HG03442 (cell line): ENCODE results near the gene CPEB3.

Experiments
- ATAC-seq: cut with Tn5 transposase; IDR thresholded peaks from one replicate; pipeline ENCODE4 v1.9.1; 2021; ENCODE audit warnings: mild to moderate bottlenecking, moderate library complexity; ENCODE audit not compliant: unreplicated experiment

CPEB3 gene

DNA sequence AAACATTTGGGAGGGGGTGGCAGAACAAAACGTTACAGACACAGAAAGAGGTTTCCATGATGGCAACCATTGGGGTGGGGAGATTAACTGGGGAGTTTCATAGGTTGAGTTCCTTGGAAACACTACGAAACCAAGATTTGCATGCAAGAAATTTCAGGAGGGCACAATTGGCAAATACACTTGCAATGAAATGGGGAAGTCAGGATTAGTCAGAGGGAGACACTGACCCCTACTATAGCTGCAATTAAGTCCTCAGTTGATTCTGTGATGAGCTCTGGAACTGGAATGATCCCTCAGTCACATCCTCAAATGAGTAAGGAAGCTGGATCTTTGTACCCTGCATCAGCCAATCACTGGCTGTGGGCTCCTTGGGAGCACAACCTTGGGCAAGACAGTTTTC is 22.1 kb downstream of the CPEB3 start:
- ATAC-seq = no peak

DNA sequence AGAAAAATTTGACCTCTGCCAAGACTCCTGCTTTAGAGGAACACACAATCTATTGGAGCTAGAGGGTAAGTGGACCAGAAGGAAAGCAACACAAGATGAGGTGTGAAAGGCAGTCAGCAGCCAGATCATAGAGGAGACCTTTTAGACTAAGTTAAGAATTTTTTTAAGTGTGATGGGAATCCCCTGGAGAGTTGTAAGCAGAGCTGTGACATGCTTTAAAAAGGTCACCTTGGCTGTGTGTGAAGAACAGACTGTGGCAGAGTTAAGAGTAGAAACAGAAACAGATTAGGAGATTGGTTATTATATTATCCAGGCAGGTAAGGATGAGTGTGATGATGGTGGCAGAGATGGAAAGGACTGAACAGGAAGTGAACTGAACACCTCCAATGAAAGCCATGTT is 23.5 kb downstream of the CPEB3 start:
- no peak for ATAC-seq

DNA sequence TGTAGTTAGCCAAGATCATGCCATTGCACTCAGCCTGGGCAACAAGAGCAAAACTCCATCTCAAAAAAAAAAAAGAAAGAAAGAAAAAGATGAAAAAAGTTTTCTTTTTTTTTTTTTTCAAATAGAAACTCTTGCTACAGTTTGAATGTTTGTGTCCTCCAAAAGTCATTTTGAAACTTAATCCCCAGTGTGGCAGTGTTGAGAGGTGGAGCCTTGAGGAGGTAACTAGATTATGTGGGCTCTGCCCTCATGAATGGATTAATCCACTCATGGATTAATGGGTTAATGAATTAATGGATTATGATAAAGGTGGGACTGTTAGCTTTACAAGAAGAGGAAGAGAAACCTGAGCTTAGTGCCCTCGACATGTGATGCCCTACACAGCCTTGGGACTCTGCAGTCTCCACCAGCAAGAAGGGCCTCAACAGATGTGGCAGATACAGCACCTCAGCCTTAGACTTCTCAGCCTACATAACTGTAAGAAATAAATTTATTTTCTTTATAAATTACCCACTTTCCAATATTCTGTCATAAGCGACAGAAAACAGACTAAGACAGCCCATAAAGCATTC is 25.1 kb downstream of the CPEB3 start:
- ATAC-seq = no peak

DNA sequence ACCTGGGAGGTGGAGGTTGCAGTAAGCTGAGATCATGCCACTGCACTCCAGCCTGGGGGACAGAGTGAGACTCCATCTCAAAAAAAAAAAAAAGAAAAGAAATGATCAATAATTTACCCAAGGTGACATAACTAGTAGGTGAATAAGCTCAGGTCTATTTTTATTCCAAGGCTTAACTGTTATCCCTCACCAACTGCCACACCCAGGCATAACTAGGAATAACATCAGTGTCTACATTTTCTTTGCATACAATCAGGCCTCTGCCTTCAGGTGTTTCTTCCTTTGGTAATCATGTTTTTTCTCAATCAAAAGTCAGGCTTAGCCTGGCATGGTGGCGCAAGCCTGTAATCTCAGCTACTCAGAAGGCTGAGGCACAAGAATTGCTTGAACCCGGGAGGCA is 26.6 kb downstream of the CPEB3 start:
- no peak for ATAC-seq

DNA sequence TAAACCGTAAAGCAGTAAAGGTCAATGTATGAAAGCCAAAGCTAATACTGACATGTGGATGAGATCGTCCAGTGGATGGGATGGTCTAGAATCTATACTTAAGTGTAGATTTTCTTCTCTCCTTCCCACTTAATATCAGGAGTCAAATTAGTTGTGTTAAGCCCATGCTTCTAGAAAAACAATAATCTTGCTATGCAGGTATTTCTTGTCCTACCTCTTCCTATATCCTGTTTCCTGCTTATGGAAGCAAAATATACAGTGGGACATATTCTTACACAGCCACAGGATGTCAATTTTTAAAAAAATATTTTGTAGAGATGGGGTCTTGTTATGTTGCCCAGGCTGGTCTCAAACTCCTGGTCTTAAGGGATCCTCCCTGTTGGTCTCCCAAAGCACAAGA is 27.5 kb downstream of the CPEB3 start:
- no peak for ATAC-seq

DNA sequence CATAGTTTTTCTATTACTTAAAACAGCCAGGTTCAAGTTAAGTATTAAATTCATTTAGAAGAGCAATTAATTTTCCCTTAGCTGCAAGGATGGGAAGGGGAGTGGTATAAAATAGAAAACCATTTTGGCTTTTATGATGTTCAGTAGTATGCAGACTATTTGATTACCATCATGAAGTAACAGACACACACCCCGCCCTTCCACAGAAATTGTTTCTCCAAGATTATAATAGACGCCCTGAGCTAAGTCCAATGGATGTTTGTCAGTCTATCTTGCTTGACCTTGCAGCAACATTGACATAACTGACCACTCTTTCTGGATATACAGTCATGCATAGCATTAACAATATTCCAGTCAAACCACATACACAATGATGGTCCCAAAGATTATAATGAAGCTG is 42.3 kb downstream of the CPEB3 start:
- no peak for ATAC-seq

DNA sequence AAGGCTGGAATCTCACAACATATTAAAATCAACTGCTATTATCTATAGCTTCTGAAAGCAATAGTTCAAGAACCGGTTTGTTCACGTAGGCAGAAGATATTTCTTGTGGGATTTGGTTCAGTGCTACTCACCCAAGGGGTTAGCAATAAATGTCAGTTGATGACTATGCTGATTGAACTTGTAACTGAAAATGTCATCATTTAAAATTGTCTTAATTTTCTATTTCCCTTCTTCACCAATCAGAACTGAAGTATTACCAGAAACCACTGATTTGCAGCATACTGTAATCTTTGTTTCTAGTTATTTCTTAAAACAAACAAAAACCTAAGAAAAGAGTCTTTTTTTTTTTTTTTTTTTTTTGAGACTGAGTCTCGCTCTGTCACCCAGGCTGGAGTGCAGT is 46.1 kb downstream of the CPEB3 start:
- ATAC-seq = peak; percentile 57

DNA sequence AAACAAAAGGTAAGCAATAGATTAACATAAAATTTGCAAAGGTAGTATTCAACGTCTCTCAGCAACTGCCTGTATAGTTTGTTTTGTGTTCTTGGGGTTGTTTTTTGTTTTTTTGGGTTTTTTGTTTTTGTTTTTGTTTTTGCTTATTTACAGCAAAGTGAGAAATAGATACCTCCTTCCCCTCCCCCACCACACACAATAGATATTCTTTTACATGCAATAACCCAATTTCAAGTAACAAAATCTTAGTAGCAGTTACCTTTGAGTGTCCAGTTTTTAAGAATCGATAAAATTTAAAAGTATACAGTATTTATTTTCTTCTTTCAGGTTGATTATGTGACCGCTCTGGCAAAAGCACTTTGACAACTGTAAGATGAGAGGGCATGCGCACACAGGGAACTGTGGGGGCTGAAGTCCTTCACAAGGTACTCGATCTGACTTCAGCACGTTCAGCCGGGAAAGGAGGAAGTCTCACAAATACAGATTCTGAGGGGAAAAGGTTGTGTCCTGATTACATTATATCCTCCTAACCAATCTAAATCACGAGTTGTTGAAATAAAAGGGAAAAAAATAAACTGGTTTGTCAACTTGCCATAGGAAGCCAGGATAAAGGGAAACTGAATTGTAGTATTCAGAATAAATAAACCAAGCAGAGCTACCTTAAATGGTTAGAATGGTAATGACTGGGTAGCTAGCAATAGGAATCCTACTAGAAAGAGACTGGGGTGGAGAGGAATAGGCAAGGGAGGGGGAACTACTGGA is 47.8 kb downstream of the CPEB3 start:
- no peak for ATAC-seq

DNA sequence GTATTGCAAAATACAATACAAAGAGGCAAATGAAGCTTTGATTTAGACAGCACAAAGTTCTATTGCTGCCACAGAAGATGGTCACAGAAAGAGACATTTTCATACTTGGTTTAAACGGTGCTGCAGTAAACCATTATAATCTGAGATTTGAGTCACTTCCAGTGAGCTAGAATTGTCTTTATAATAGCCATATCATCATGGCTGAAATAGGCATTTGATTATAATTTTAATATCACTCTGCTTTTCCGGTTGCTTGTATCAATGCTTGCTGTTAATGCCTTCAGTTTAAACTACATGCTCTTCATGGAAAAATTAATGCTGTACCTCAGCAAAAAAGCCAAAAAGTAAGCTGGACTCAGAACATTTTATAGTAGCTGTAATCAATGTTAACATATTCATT is 48.5 kb downstream of the CPEB3 start:
- no peak for ATAC-seq

DNA sequence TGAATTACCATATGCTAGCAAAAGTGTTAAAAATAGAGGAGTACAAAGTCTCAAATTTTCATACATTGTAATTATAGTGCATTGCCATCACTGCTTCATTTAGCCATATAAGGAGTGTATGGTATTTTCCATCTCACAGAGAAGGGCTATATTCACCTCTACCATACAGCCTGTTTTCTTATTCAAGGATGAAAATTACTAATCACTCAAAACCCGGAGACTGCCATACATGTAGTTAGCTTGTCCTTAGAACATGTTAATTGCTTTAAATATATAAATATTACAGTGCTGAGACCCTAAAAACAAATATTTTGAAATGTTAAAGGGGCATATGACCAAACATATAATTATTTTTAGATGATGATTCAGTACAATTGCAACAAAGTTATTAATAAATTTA is 49.4 kb downstream of the CPEB3 start:
- ATAC-seq = no peak

DNA sequence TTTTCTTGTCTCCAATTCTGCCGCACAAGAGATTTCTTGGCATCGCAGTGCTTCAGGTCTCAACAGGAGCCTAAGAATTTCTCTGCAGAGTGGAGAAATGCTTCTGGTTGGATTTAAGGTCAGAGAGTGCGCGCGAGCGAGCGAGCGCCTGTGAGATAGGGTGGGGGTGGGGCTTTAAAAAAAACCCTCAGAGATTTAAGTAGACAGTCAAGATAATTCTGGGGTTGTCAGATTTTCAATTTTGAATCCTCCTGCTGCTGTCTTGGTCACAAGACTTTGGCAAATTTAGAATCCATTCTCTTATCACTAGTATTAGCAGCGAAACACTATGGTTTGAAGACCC is 49.7 kb downstream of the CPEB3 start:
- ATAC-seq = no peak

DNA sequence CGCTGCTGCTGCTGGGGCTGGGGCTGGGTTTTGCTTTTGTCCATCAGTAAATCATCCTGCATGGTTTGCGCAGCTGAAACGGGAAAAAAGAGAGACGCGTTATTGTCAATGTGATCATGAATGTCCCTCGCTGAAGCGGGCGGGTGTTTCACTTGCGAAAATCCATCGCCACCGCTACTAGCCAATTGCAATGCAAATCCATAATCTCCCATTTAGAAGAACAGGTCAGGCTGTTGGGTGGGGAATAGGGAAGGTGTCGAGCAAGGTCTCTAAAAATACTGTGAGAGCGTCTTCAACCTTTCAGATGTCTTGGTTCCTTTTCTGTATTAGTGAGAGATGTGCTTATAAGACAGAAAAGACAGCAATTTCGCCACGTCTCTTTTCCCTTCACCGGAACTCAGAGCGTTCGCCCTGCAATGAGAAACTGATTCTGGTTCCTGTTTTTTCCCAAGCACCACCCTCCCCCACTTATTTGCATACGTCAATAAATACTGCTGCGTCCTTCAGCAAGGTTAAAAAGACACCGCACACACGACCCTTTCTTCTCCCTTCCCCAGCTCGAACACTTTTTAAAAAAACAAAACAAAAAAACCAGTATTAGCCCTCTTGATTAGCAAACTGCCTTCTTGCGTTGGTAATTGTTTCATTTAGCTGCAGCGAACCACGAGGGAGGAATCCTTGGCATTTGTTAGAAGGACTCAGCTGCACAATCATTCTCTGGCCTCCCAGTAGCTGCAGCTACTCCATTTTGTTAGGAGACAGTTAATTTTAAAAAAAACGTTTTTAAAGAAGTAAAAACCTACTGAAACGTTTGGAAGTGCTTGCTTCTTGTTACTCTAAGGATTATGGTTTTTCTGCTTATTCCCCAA is 50.4 kb downstream of the CPEB3 start:
- ATAC-seq = no peak

DNA sequence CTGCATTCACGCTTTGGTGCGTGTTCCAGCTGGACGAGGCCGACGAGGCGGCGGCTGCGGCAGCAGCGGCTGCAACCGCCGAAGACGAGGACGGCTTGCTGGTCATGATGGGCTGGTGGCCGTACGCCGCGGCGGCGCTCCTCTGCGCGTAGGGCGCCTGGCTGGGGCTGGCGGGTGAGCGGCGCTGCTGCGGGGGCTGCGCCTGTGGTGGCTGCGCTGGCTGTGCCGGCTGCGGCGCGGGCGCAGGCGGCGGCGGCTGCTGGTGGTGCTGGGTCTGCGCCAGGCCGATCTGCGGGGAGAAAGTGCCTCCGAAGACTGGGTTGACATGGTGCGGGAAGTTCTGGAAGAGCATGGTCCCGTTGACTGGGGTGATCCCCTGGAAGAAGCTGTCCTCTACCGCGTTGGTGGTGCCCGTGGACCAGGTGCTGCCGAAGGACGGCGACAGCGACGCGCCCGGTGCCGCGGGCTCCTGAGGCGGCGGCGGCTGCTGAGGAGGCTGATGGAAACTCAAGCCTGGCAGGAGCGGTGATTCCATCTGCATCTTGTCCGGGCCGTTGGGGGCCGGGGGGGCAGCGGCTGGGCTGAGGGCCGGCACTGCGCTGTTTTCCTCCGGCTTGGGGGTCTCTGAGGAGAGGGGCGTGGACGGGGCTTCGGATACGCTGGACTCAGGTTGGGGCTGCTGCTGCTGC is 51.1 kb downstream of the CPEB3 start:
- ATAC-seq = no peak

DNA sequence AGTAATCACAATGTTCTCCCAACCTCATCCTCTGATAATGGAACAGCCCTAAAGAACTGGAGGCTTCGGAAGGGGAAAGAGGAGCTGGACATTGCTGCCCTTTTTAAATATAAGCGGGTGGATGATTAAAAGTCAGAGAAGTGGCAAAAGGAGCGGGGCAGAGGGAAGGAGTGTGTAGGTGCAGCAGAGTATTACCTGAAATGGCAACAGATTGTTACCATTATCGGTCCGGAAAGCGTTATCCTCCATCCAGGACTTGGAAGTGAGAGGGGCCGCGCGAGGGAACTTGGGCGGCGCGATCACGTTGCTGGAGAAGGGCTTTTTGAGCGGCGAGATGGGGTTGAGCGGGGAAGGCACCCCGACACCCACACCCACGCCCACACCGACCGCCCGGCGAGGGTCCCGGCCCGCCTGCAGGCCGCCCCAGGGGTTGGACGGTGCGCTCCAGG is 51.7 kb downstream of the CPEB3 start:
- ATAC-seq = no peak

DNA sequence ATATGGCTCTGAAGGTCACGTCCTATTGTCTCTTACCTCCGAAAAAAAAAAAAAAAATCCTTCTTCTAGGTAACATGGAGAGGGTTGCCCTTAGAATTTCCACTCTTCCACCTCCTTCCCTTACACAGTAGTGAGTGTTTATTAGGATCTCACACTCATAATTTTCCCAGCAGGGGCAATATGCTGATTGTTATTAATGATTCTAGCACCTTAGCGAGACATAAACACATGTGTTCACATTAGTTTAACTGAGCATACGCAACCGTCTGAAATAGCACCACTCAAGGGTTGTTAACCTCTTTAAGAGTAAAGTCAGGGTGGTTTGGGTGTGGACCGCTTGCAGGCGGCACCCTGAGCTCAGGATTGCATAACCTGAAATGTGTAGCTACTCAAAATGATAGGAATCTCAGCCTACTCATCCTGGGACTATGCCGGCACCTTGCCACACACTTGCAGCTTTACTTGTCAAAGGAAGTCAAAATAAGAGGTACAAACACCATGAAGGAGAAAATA is 52.2 kb downstream of the CPEB3 start:
- no peak for ATAC-seq

DNA sequence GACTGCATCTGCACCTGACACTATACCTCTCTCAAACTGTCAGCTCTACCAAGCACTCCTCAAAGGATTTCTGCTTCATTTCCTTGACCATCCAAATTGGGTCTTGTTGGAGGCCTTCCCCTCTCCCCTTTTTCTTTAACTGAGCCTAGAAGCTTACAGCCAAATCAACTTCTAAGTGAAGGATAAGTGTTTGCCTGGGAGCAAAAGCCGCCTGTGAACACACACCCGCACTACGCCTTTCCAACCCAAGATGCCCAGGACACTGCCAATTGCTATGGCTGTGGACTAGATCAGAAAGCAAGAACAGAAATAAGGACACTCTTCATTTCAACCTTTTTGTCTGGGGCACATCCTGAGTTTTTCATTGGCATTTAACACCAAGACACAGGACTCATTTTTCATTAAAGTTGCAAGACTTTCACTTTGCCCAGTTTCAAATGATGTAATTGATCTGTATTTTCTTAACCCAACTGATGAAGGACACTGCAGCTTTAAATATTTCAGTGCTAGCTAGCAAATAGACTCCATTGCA is 52.8 kb downstream of the CPEB3 start:
- no peak for ATAC-seq

DNA sequence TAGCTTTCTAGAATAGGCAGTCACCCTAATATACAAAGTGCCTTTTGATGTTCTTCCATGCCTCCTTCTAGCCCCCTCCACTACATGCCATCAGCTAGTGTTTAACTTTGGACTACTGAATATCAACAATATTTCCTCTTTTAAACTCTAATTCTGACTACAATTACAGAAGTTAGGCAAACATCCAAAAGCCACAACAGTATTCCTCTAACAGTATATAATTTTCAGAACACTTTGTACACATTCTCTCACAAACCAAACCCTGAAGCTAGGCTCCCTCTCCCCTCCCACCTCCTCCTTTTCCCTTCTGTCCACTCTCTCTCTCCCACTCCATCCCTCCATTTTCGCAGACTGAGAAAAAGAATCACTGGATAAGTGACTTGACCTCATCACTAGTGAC is 59.7 kb downstream of the CPEB3 start:
- no peak for ATAC-seq

DNA sequence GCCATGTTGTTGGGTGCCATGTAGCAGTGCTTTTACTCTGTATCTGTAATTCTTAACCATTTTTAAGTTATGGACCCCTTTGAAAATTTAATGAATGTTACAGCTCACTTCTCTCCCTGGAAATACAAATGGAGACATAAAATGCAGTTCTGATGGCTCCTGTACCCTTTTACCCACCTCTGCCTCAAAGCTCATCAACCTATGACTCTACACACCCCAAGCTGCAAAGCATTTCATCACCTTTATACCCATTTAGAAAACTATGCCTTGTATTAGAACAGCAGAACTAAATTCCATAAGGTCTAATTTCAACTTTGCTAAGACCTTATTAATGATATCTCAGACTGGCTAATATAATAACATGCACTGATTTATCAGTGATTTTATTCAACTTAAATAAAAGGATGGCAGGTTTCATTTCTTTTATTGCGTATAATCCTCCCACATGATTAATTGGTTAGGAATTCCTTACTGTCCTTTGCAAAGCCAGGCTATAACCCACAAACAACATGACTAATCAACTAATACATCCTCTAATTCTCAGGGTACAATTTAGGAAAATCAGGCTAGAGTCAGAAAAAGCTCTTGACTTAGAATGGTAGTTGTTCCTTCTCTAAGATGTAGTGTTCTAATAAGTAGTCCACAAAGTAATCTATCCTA is 68.1 kb downstream of the CPEB3 start:
- no peak for ATAC-seq

DNA sequence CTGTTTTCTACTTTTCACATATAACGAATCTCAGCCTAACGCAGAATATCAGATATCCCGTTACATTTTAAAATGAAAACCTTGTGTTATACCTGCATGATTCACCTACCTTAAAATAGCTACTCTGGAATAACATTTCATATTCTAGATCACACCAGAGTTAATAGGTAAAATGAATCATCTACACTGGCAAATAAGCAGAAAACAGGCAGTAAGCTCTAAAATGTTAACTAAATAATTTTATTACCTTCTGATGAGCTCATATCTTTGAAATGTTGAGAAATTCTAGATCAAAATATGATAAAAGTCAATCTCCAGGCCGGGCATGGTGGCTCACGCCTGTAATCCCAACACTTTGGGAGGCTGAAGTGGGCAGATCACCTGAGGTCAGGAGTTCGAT is 71.3 kb downstream of the CPEB3 start:
- ATAC-seq = no peak

DNA sequence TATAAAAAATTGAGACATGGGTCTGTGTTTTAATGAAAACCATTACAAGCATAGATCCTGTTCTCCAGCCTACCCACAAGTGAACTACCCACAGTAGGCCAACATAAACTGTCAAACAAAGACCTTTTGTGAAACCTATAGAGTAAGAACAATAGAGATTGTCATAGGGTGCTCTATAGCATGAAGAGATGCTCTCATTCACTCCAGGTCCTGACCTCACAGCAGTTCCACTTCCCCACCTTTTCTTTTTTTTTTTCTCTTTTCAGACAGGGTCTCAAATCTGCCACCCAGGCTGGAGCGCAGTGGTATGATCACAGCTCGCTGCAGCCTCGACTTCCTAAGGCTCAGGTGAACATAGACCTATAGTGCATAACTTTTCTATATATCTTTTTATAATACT is 72.3 kb downstream of the CPEB3 start:
- ATAC-seq = no peak
